Suprapubic skin (tissue), 4 donors: ENCODE results near the gene SHROOM3. TPM values are rescaled to one million over a fixed set of nuclear protein-coding genes. Genes with fewer than 3 reads are reported as not detected.
A peak's percentile ranks its signal among the peaks of the same experiment; 100 is the strongest.

ENCODE experiments used
- DNase-seq, 2 donors: peaks; one replicate each; pipeline ENCODE4 v3.0.0-alpha.2; 2019; ENCODE audit warnings: low spot score in 2 of 2
- H3K27ac ChIP-seq: fragments of 200-600 bp; sonication (generic); one replicate; pipeline ENCODE4 v1.5.1; 2019
- H3K27me3 ChIP-seq: fragments of 200-600 bp; sonication (generic); one replicate; pipeline ENCODE4 v1.5.1; 2019
- H3K36me3 ChIP-seq: fragments of 200-600 bp; sonication (generic); one replicate; pipeline ENCODE4 v1.5.1; 2019
- H3K4me1 ChIP-seq: fragments of 200-600 bp; sonication (generic); one replicate; pipeline ENCODE4 v1.5.1; 2019
- H3K4me3 ChIP-seq: fragments of 200-600 bp; sonication (generic); one replicate; pipeline ENCODE4 v1.5.1; 2019; ENCODE audit warnings: mild to moderate bottlenecking
- H3K9me3 ChIP-seq: fragments of 200-600 bp; sonication (generic); one replicate; pipeline ENCODE4 v1.5.1; 2019
- EP300 ChIP-seq: sonication (generic); formaldehyde crosslinking; IDR thresholded peaks from one replicate; pipeline ENCODE4 v1.6.1; 2017; ENCODE audit warnings: antibody characterized with exemption
- POLR2A ChIP-seq, 2 donors: fragments of 450-650 bp; IDR thresholded peaks; one replicate each; pipeline ENCODE4 v1.6.1; 2017; ENCODE audit warnings: antibody characterized with exemption in 2 of 2, mild to moderate bottlenecking in 2 of 2, moderate library complexity in 2 of 2
- POLR2AphosphoS5 ChIP-seq, 3 donors: sonication (generic); formaldehyde crosslinking; IDR thresholded peaks; one replicate each; pipeline ENCODE4 v1.6.1; 2017; ENCODE audit warnings: antibody characterized with exemption in 3 of 3
- WGBS: methylation state at CpG from one replicate; pipeline ENCODE4 v1.1.5; 2018; 5-methylcytosine and 5-hydroxymethylcytosine counted together
- total RNA-seq, 4 donors: library from RNA; depleted of rRNA; stranded (reverse); fragments of >200 nt; gene quantifications; one replicate each; pipeline ENCODE4 v1.1.0, GENCODE V29; 2016
- TF ChIP-seq, protein P1 (sequence below), 2 donors: fragments of 200-600 bp in 1 of 2; fragments of 450-650 bp in 1 of 2; sonication (generic) in 1 of 2; IDR thresholded peaks; one replicate each; pipeline ENCODE4 v1.5.1; 2016 to 2019; ENCODE audit warnings: antibody characterized with exemption in 2 of 2, mild to moderate bottlenecking in 1 of 2, moderate library complexity in 1 of 2

SHROOM3 gene
- total RNA-seq, 4 donors from 2014 or later: 25.7 to 41.4 (median 29.8) TPM

DNA sequence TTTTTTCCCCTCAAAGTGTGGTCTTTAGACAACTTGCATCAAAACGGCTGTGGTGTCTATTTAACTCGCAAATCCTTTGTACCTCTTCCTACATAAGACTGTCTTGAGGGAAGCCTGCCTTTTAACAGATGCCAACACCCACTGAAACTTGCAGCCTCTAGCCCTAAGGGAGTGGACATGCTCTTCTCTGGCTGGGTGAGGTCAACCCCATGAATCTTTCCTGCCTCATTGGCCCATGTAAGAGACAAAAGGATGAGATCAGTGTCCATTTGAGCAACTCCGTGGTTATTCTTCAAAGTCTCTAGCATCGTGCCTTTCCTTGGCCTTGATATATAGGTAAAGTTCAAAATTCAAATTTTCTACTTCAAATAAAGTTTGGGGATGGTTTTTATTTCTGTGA, 134.7 kb downstream of the SHROOM3 start:
- no peaks in the 10 kb centered on the region for H3K9me3 ChIP-seq
- no peaks in the 10 kb centered on the region for H3K36me3 ChIP-seq
- no peak overlapping the region for H3K4me3 ChIP-seq
- peaks cover 2% of the 10 kb centered on the region for H3K4me1 ChIP-seq
- TF ChIP-seq, protein P1, sequence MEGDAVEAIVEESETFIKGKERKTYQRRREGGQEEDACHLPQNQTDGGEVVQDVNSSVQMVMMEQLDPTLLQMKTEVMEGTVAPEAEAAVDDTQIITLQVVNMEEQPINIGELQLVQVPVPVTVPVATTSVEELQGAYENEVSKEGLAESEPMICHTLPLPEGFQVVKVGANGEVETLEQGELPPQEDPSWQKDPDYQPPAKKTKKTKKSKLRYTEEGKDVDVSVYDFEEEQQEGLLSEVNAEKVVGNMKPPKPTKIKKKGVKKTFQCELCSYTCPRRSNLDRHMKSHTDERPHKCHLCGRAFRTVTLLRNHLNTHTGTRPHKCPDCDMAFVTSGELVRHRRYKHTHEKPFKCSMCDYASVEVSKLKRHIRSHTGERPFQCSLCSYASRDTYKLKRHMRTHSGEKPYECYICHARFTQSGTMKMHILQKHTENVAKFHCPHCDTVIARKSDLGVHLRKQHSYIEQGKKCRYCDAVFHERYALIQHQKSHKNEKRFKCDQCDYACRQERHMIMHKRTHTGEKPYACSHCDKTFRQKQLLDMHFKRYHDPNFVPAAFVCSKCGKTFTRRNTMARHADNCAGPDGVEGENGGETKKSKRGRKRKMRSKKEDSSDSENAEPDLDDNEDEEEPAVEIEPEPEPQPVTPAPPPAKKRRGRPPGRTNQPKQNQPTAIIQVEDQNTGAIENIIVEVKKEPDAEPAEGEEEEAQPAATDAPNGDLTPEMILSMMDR (IDR thresholded peaks at IDR 0.05): no peak
- TF ChIP-seq POLR2A (IDR thresholded peaks at IDR 0.05) (no peak), EP300 (no peak), POLR2AphosphoS5 (IDR thresholded peaks at IDR 0.05) (no peak)
- DNase-seq: no peak
- 77% methylated on average over 4 of the region's 4 CpGs for WGBS
- H3K27me3 ChIP-seq: no peaks in the 10 kb centered on the region
- H3K27ac ChIP-seq: peak overlapping the region; percentile 10

DNA sequence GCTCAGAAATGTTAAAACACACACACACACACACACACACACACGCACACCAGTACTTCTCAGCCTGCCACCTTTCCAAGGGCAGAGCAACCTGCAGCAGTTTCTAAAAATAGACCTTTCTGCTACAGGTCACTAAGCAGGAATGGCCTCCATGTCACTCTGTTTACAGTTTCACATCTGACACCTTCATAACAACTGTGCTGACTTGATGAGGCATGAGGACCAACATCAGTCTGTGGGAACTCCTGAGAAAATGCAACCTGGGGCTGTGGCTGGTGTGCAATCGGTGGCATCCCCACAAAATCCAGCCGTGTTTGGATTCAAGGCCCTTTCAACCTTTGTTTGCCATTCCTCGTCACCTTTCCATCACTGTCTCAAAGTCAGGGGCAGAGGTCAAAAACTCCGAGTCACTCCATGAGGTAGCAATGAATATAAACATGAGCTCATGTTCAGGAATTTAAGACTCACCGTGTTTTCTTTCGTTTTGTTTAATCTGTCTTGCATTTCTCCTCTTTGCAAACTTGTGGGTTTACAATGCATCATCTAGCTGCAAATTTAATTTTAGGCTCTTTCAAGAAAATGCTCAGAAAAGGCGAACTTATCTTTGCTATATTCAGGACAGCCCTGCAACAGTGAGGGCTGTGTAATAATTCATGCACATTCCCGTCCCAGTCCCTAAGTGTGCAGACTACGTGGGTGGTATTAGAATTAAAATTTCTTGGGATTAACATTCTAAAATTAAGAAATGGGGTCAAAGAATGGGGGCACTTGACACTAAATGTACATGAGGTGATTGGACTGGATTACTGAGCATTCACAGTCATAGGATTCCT, 135.3 kb downstream of the SHROOM3 start:
- no peak overlapping the region for H3K4me3 ChIP-seq
- no peaks in the 10 kb centered on the region for H3K36me3 ChIP-seq
- no peaks in the 10 kb centered on the region for H3K27me3 ChIP-seq
- WGBS: 87% methylated on average over 10 of the region's 10 CpGs
- DNase-seq: no peak
- peaks cover 2% of the 10 kb centered on the region for H3K4me1 ChIP-seq
- TF ChIP-seq POLR2AphosphoS5 (IDR thresholded peaks at IDR 0.05): no peak
- TF ChIP-seq POLR2A (IDR thresholded peaks at IDR 0.05): no peak
- TF ChIP-seq EP300: no peak
- TF ChIP-seq, protein P1 (IDR thresholded peaks at IDR 0.05): no peak
- H3K27ac ChIP-seq: peak overlapping the region; percentile 18
- no peaks in the 10 kb centered on the region for H3K9me3 ChIP-seq

DNA sequence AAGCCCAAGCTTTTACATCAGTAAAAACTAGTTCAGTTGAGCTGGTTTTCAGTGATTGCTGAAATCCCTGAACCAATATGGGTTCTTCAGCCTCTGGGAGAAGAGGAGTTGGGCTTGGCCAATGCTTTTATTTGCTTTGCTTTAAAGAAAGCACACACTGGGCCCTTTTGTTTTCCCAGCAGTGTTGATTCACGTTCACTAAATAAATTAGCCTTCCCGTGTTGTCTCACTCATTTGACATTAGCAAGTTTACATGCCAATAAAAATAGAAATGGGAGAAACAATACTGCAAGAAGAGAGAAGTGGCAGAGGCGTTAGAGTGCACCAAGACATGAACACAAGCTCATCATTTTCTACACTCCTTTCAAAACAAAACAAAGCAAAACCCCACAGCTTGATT, 136.2 kb downstream of the SHROOM3 start:
- no peaks in the 10 kb centered on the region for H3K9me3 ChIP-seq
- peaks cover 2% of the 10 kb centered on the region for H3K4me1 ChIP-seq
- H3K27ac ChIP-seq: no peak overlapping the region
- WGBS: 53% methylated on average over 3 of the region's 3 CpGs
- H3K36me3 ChIP-seq: no peaks in the 10 kb centered on the region
- no peak for DNase-seq
- H3K27me3 ChIP-seq: no peaks in the 10 kb centered on the region
- H3K4me3 ChIP-seq: no peak overlapping the region
- no peak for TF ChIP-seq EP300
- no peak for TF ChIP-seq POLR2AphosphoS5 (IDR thresholded peaks at IDR 0.05)
- TF ChIP-seq POLR2A (IDR thresholded peaks at IDR 0.05): no peak
- TF ChIP-seq, protein P1 (IDR thresholded peaks at IDR 0.05): no peak

DNA sequence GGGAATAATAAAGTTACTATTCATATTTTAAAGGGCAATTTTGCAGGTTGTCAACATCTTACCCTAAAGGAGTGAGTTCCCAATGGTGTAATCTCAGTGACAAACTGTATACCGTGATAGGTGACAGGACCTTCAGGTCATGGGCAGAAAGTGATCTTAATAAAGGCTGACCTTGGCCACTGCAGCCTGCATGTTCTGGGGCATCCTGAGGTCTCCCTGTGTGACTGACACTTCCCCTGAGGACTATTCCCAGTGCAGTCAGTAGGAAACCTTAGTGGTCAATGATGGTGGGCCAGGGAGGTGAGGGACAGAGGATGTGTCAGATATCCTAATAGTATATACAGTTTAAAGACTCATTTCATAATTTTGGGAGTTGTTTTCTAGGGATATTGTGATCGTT, 137.2 kb downstream of the SHROOM3 start:
- 88% methylated on average over 2 of the region's 2 CpGs for WGBS
- no peak for DNase-seq
- H3K4me3 ChIP-seq: no peak overlapping the region
- TF ChIP-seq, protein P1 (IDR thresholded peaks at IDR 0.05): no peak
- TF ChIP-seq POLR2A (IDR thresholded peaks at IDR 0.05): no peak
- TF ChIP-seq EP300: no peak
- TF ChIP-seq POLR2AphosphoS5 (IDR thresholded peaks at IDR 0.05): no peak
- H3K4me1 ChIP-seq: peaks cover 2% of the 10 kb centered on the region
- H3K27me3 ChIP-seq: peaks cover 2% of the 10 kb centered on the region
- no peaks in the 10 kb centered on the region for H3K9me3 ChIP-seq
- H3K27ac ChIP-seq: no peak overlapping the region
- no peaks in the 10 kb centered on the region for H3K36me3 ChIP-seq

GRCh38 chr4:76576824-76577223, 141.8 kb downstream of the SHROOM3 start:
- H3K27me3 ChIP-seq: peaks cover 4% of the 10 kb centered on the region
- 96% methylated on average over 4 of the region's 4 CpGs for WGBS
- H3K36me3 ChIP-seq: no peaks in the 10 kb centered on the region
- H3K4me1 ChIP-seq: no peaks in the 10 kb centered on the region
- H3K9me3 ChIP-seq: no peaks in the 10 kb centered on the region
- DNase-seq: no peak
- H3K4me3 ChIP-seq: no peak overlapping the region
- H3K27ac ChIP-seq: no peak overlapping the region
- TF ChIP-seq, protein P1 (IDR thresholded peaks at IDR 0.05): no peak
- no peak for TF ChIP-seq EP300
- no peak for TF ChIP-seq POLR2A (IDR thresholded peaks at IDR 0.05)
- TF ChIP-seq POLR2AphosphoS5 (IDR thresholded peaks at IDR 0.05): no peak
